ENCODE measurements around the gene ARHGAP25. TPM values are rescaled to one million over a fixed set of nuclear protein-coding genes. Genes with fewer than 3 reads are reported as not detected.
A peak's percentile ranks its signal among the peaks of the same experiment; 100 is the strongest.

Gene ARHGAP25
- total and polyA plus RNA-seq, 12 donors = 2.6 to 17.3 (median 5.2) TPM

DNA sequence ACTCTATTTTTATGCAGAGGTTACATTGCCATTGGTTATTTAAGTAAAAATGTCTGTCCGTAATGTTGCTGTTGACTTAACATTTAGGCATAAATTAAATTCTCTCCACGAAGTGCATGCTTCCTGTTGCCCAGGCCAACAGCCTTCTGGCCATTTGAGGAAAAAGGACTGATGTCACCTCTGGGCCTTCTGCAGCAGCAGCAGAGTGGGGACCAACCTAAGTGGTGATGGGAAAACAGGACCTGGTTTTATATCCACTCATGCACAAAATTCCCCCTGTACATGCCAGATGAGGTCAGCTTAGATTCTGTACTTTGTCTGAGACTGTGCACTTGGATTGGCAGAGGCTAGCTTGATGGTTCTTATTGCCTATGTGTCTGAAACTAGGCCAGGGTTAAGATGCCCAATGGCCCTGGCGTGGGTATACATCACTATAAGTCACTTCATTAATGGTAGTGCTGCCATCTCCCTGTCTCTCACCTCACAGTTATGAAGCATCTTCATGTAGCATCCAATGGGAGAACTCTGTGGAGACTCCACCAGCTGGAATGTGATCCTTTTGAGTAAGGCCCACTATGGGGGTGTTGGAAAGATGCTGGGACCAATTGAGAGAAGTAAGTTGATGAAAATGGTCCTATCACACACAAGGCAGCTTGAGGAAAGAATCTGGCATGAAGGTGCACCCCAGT lies 4.4 kb downstream of the ARHGAP25 start:
- Histone ChIP-seq H3K9me3 (no peaks in the 10 kb centered on the region), H3K27ac (peak overlapping the region in 1 of 10 donors; percentile 94), H3K4me1 (peaks cover 0 to 72% (median 0%) of the 10 kb centered on the region in 9 donors), H3K36me3 (no peaks in the 10 kb centered on the region), H3K4me3 (peak overlapping the region in 1 of 10 donors; percentile 58), H3K27me3 (no peaks in the 10 kb centered on the region)
- TF ChIP-seq, protein P1, sequence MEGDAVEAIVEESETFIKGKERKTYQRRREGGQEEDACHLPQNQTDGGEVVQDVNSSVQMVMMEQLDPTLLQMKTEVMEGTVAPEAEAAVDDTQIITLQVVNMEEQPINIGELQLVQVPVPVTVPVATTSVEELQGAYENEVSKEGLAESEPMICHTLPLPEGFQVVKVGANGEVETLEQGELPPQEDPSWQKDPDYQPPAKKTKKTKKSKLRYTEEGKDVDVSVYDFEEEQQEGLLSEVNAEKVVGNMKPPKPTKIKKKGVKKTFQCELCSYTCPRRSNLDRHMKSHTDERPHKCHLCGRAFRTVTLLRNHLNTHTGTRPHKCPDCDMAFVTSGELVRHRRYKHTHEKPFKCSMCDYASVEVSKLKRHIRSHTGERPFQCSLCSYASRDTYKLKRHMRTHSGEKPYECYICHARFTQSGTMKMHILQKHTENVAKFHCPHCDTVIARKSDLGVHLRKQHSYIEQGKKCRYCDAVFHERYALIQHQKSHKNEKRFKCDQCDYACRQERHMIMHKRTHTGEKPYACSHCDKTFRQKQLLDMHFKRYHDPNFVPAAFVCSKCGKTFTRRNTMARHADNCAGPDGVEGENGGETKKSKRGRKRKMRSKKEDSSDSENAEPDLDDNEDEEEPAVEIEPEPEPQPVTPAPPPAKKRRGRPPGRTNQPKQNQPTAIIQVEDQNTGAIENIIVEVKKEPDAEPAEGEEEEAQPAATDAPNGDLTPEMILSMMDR (IDR thresholded peaks at IDR 0.05) = no peak
- WGBS, 2 donors = 80 to 81% methylated on average over 3 of the region's 3 CpGs
- DNase-seq (no peak), ATAC-seq (no peak)
- intact Hi-C loops (cut with DNase I) = no loop called here

DNA sequence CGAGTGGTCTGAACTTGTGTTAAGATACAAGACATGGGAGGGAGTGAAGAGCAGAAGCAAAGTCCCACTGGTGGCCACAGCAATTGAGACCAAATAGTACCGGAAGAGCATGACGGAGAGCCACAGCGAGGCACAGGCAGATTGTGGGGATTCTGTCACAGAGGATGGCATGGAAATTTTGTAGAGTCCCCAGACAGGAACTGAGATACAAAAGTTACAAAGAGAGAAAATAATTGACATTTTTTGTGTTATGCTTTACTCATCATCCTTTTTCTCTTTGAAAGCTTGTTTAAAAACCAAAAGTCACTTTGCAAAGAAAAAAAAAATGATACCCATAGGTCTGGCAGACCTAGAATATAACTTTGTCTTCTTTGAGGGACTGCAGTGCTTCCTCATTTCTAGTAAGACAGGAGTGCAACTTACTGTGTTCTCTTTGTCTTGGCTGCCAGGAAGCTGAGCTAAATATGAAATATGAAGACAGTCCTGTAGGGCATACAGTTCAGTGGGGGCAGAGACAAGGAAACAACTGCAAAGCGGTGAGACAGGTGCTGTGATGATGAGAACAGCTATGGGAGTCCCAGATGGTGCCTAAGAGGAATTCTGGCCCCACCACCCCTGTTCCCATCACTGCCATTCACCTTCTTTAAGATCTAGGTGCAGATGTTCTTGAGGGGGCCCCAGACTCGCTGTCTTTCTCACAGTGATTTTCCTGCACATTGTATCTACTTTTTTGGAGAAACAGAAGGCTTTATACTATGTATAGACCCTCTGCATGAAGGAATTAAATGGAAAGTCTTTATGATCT lies 5.2 kb downstream of the ARHGAP25 start:
- peak overlapping the region in 1 of 10 donors; percentile 94 for H3K27ac ChIP-seq
- peaks cover 0 to 76% (median 0%) of the 10 kb centered on the region in 9 donors for H3K4me1 ChIP-seq
- intact Hi-C loops (cut with DNase I) = no loop called here
- H3K36me3 ChIP-seq = no peaks in the 10 kb centered on the region
- ATAC-seq = no peak
- no peaks in the 10 kb centered on the region for H3K27me3 ChIP-seq
- H3K4me3 ChIP-seq = peak overlapping the region in 1 of 10 donors; percentile 58
- 89 to 93% methylated on average over 6 of the region's 6 CpGs for WGBS, 2 donors
- H3K9me3 ChIP-seq = no peaks in the 10 kb centered on the region
- no peak for DNase-seq
- TF ChIP-seq, protein P1 (IDR thresholded peaks at IDR 0.05) = no peak

DNA sequence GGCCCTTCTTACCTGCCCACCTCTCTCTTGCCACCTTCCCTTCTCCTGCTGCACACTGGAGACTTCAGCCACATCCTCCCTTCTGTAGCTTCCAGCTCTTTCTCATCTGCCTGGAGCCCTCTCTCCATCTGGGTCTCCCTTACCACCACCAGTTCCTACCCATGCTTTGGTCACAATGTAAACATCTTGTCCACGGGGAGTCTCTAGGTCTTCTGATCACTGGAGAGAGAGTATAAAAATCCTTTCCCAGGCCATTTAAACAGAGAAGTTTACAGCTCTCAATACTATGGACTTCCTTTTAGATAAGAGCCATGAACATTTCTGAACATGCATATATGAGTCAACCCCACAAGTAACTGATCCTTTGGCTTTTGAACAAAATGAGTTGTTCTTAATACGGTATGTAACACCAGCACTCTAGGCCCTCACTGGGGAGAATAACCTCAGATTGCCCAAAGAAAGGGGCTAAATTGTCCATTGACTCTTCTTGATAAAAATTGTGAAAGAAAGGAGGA lies 5.8 kb downstream of the ARHGAP25 start:
- peak overlapping the region in 1 of 10 donors; percentile 58 for H3K4me3 ChIP-seq
- H3K4me1 ChIP-seq = peaks cover 0 to 83% (median 0%) of the 10 kb centered on the region in 9 donors
- no peaks in the 10 kb centered on the region for H3K9me3 ChIP-seq
- WGBS, 2 donors = 61 to 68% methylated on average over 2 of the region's 2 CpGs
- TF ChIP-seq, protein P1 (IDR thresholded peaks at IDR 0.05) = no peak
- no peak for ATAC-seq
- DNase-seq = no peak
- intact Hi-C loops (cut with DNase I) = no loop called here
- H3K36me3 ChIP-seq = no peaks in the 10 kb centered on the region
- peak overlapping the region in 1 of 10 donors; percentile 94 for H3K27ac ChIP-seq
- H3K27me3 ChIP-seq = no peaks in the 10 kb centered on the region

DNA sequence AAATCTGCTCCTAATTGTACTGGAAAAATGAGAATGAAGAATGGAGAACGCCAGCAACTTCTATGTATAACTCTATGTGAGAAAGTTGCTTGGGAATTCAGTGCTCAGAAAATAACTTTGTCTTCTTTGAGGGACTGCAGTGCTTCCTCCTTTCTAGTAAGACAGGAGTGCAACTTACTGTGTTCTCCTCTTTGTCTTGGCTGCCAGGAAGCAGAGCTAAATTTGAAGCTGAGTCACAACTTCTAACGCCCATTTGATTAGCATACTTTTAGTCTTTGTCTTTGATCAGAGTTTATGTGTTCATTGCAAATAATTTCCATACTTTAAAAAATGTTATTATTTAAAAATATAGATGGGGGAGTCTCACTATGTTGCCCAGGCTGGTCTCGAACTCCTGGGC lies 6.6 kb downstream of the ARHGAP25 start:
- peaks cover 0 to 91% (median 0%) of the 10 kb centered on the region in 9 donors for H3K4me1 ChIP-seq
- H3K36me3 ChIP-seq = peaks cover 0 to 6% (median 0%) of the 10 kb centered on the region in 9 donors
- intact Hi-C loops (cut with DNase I) = no loop called here
- peak overlapping the region in 1 of 10 donors; percentile 94 for H3K27ac ChIP-seq
- peak overlapping the region in 1 of 10 donors; percentile 17 for H3K4me3 ChIP-seq
- WGBS, 2 donors = 82 to 87% methylated on average over 3 of the region's 3 CpGs
- TF ChIP-seq, protein P1 (IDR thresholded peaks at IDR 0.05) = no peak
- peaks cover 0 to 2% (median 0%) of the 10 kb centered on the region in 7 donors for H3K27me3 ChIP-seq
- ATAC-seq = no peak
- no peaks in the 10 kb centered on the region for H3K9me3 ChIP-seq
- DNase-seq = no peak
